SK-N-SH treated with all-trans-retinoic acid at 6 μM for 48 hours (cell line): ENCODE measurements around the gene FGFR3.

Experiments
- ATAC-seq: fragments of 200-7000 bp; cut with Tn5 transposase; 3 replicates; pipeline ENCODE4 v1.9.1; 2020; ENCODE audit warnings: mild to moderate bottlenecking, moderate library complexity
- ARNTL ChIP-seq: fragments of 450-650 bp; formaldehyde crosslinking; IDR thresholded peaks from 2 replicates; pipeline ENCODE4 v1.5.0; 2020; ENCODE audit warnings: low read depth, mild to moderate bottlenecking, moderate library complexity, borderline replicate concordance
- BACH2 ChIP-seq: fragments of 250-450 bp; sonication (Bioruptor Pico); IDR thresholded peaks from 2 replicates; pipeline ENCODE4 v1.9.0; 2021; ENCODE audit warnings: mild to moderate bottlenecking, borderline replicate concordance
- CREB5 ChIP-seq: fragments of 250-450 bp; sonication (Bioruptor Pico); IDR thresholded peaks from 2 replicates; pipeline ENCODE4 v1.5.1; 2020; ENCODE audit warnings: low read depth, mild to moderate bottlenecking, moderate library complexity
- CSDC2 ChIP-seq: fragments of 250-450 bp; sonication (Bioruptor Pico); IDR thresholded peaks from 2 replicates; pipeline ENCODE4 v1.5.0; 2020; ENCODE audit warnings: mild to moderate bottlenecking, moderate library complexity
- CSRNP3 ChIP-seq: fragments of 250-450 bp; sonication (Bioruptor Pico); IDR thresholded peaks from 2 replicates; pipeline ENCODE4 v1.5.1; 2021; ENCODE audit warnings: mild to moderate bottlenecking, moderate library complexity
- GLIS3 ChIP-seq: fragments of 250-450 bp; sonication (Bioruptor Pico); IDR thresholded peaks from 2 replicates; pipeline ENCODE4 v1.5.0; 2020; ENCODE audit warnings: mild to moderate bottlenecking, moderate library complexity
- ISL1 ChIP-seq: fragments of 250-450 bp; sonication (Bioruptor Pico); IDR thresholded peaks from 2 replicates; pipeline ENCODE4 v2.1.2; 2022; ENCODE audit warnings: mild to moderate bottlenecking, moderate library complexity
- PATZ1 ChIP-seq: fragments of 250-450 bp; sonication (Bioruptor Pico); IDR thresholded peaks from 2 replicates; pipeline ENCODE4 v1.8.0; 2020; ENCODE audit warnings: mild to moderate bottlenecking, moderate library complexity, borderline replicate concordance
- POU6F1 ChIP-seq: fragments of 250-450 bp; sonication (Bioruptor Pico); IDR thresholded peaks from 2 replicates; pipeline ENCODE4 v1.8.0; 2021; ENCODE audit warnings: low read depth, mild to moderate bottlenecking, moderate library complexity, borderline replicate concordance
- RARB ChIP-seq: fragments of 250-450 bp; sonication (Bioruptor Pico); IDR thresholded peaks from 2 replicates; pipeline ENCODE4 v1.8.0; 2021; ENCODE audit warnings: mild to moderate bottlenecking, moderate library complexity
- SNAI2 ChIP-seq: fragments of 250-450 bp; sonication (Bioruptor Pico); IDR thresholded peaks from 2 replicates; pipeline ENCODE4 v1.5.0; 2020; ENCODE audit warnings: mild to moderate bottlenecking, moderate library complexity
- TCF4 ChIP-seq: fragments of 250-450 bp; sonication (Bioruptor Pico); IDR thresholded peaks from 2 replicates; pipeline ENCODE4 v1.8.0; 2021; ENCODE audit warnings: mild to moderate bottlenecking, moderate library complexity, borderline replicate concordance
- TOX ChIP-seq: fragments of 250-450 bp; sonication (Bioruptor Pico); IDR thresholded peaks from 2 replicates; pipeline ENCODE4 v1.8.0; 2021; ENCODE audit warnings: mild to moderate bottlenecking, moderate library complexity, borderline replicate concordance
- TSHZ2 ChIP-seq: fragments of 250-450 bp; sonication (Bioruptor Pico); IDR thresholded peaks from 2 replicates; pipeline ENCODE4 v1.5.0; 2020; ENCODE audit warnings: mild to moderate bottlenecking, moderate library complexity
- ZC3H10 ChIP-seq: fragments of 250-450 bp; sonication (Bioruptor Pico); IDR thresholded peaks from 2 replicates; pipeline ENCODE4 v1.5.1; 2021; ENCODE audit warnings: mild to moderate bottlenecking, moderate library complexity
- ZFP3 ChIP-seq: fragments of 250-450 bp; sonication (Bioruptor Pico); IDR thresholded peaks from 2 replicates; pipeline ENCODE4 v1.5.0; 2020; ENCODE audit warnings: mild to moderate bottlenecking, moderate library complexity
- ZFP30 ChIP-seq: fragments of 450-650 bp; formaldehyde crosslinking; IDR thresholded peaks from 2 replicates; pipeline ENCODE4 v1.5.0; 2022; ENCODE audit warnings: mild to moderate bottlenecking, moderate library complexity
- ZNF565 ChIP-seq: fragments of 450-650 bp; formaldehyde crosslinking; conservative IDR thresholded peaks from 2 replicates; pipeline ENCODE4 v1.5.0; 2020; ENCODE audit warnings: low read depth, mild to moderate bottlenecking, moderate library complexity
- ZNF70 ChIP-seq: fragments of 450-650 bp; formaldehyde crosslinking; IDR thresholded peaks from 2 replicates; pipeline ENCODE4 v1.5.0; 2020; ENCODE audit warnings: mild to moderate bottlenecking, moderate library complexity
- ZNF8 ChIP-seq: fragments of 450-650 bp; formaldehyde crosslinking; IDR thresholded peaks from 2 replicates; pipeline ENCODE4 v1.5.0; 2020; ENCODE audit warnings: mild to moderate bottlenecking, moderate library complexity

Gene FGFR3

GRCh38 chr4:1775731-1776500, 17.2 kb upstream of the FGFR3 start:
- TF ChIP-seq GLIS3 (CRISPR knock-in tag) (no peak), RARB (no peak), ARNTL (CRISPR knock-in tag) (no peak), BACH2 (CRISPR knock-in tag) (no peak), PATZ1 (CRISPR knock-in tag) (no peak), ZFP3 (CRISPR knock-in tag) (no peak), TOX (CRISPR knock-in tag) (no peak), CREB5 (CRISPR knock-in tag) (no peak), ZNF8 (CRISPR knock-in tag) (no peak), SNAI2 (no peak), CSRNP3 (CRISPR knock-in tag) (no peak), ISL1 (CRISPR knock-in tag) (no peak), POU6F1 (no peak)
- ATAC-seq, result no peak; the same call in 2 of the 3 replicates

GRCh38 chr4:1776521-1777161, 16.5 kb upstream of the FGFR3 start:
- TF ChIP-seq TCF4 (CRISPR knock-in tag) (no peak), ZNF70 (CRISPR knock-in tag) (no peak), BACH2 (CRISPR knock-in tag) (no peak), TOX (CRISPR knock-in tag) (no peak), CSRNP3 (CRISPR knock-in tag) (no peak)
- no peak for ATAC-seq

- ATAC-seq, result no peak
- TF ChIP-seq CSDC2 (CRISPR knock-in tag) (no peak), TOX (CRISPR knock-in tag) (no peak), ISL1 (CRISPR knock-in tag) (no peak), CSRNP3 (CRISPR knock-in tag) (no peak), BACH2 (CRISPR knock-in tag) (no peak), SNAI2 (no peak), ZNF565 (CRISPR knock-in tag) (no peak), ZC3H10 (CRISPR knock-in tag) (no peak), TSHZ2 (CRISPR knock-in tag) (no peak), ZFP30 (CRISPR knock-in tag) (no peak), TCF4 (CRISPR knock-in tag) (no peak), ZFP3 (CRISPR knock-in tag) (no peak), ZNF70 (CRISPR knock-in tag) (no peak), ARNTL (CRISPR knock-in tag) (no peak)
Observed at GRCh38 chr4:1777822-1778641, 15.1 kb upstream of the FGFR3 start.
